HepG2 (cell line): ENCODE measurements around the gene INTS4. TPM values are rescaled to one million over a fixed set of nuclear protein-coding genes. Genes with fewer than 3 reads are reported as not detected.

Experiments used
- ATAC-seq: fragments of 200-7000 bp; cut with Tn5 transposase; 3 replicates; pipeline ENCODE4 v1.9.1; 2020; ENCODE audit warnings: mild to moderate bottlenecking, moderate library complexity
- BruUV-seq: library from RNA; stranded (reverse); fragments of 400-500 nt; replicated peaks from 2 replicates; lab custom pipeline; 2021; lab: Mats Ljungman, UMichigan
- CTCF ChIA-PET: fragments of 300-600 bp; formaldehyde crosslinking; extraction: SDS; loops from one replicate; lab custom pipeline; 2021; ENCODE audit warnings: low total read pairs, inconsistent platforms, low intra/inter-chr PET ratio; lab: Yijun Ruan, JAX
- POLR2A ChIA-PET: fragments of 350-600 bp; sonication (Branson Sonifier 250); formaldehyde crosslinking; loops from one replicate; lab custom pipeline; 2020; ENCODE audit warnings: antibody characterized with exemption, inconsistent platforms; lab: Yijun Ruan, JAX
- DNase-seq: peaks from one replicate; pipeline ENCODE4 v3.0.0-alpha.2; 2015; ENCODE audit warnings: low spot score
- FAIRE-seq: peaks from 3 replicates; lab custom pipeline; 2011; peaks lifted over from hg19 to GRCh38; lab: Jason Lieb, UNC
- H2AFZ ChIP-seq: one replicate; pipeline ENCODE4 v1.6.1; 2011; ENCODE audit warnings: low read length, inconsistent platforms
- H3K27ac ChIP-seq: fragments of 300-600 bp; 3 replicates; pipeline ENCODE4 v1.8.0; 2011; ENCODE audit warnings: mixed run types, mild to moderate bottlenecking, mixed read lengths, low read length, inconsistent platforms; ENCODE audit not compliant: insufficient read depth; ENCODE audit errors: extremely low read length
- H3K27me3 ChIP-seq, 2 experiments: fragments of 200-600 bp in 1 of 2; 2 replicates in 1 of 2; 3 replicates in 1 of 2; pipeline versions ENCODE4 v1.6.0 to v1.8.0; 2011; ENCODE audit warnings: low read length in 2 of 2, mild to moderate bottlenecking in 2 of 2, moderate library complexity in 2 of 2, inconsistent platforms in 1 of 2; ENCODE audit not compliant: insufficient read depth in 2 of 2, control insufficient read depth in 1 of 2
- H3K36me3 ChIP-seq, 2 experiments: fragments of 200-600 bp in 1 of 2; replicated peaks in 1 of 2; 2 replicates in 1 of 2; 3 replicates in 1 of 2; pipeline versions ENCODE4 v1.5.1 to v1.8.0; 2011; ENCODE audit warnings: low read length in 2 of 2, inconsistent platforms in 1 of 2; ENCODE audit not compliant: insufficient read depth in 2 of 2, control insufficient read depth in 1 of 2
- H3K4me1 ChIP-seq: 2 replicates; pipeline ENCODE4 v1.5.1; 2012; ENCODE audit warnings: low read length, inconsistent platforms; ENCODE audit not compliant: insufficient read depth
- H3K4me2 ChIP-seq: 2 replicates; pipeline ENCODE4 v1.6.0; 2011; ENCODE audit warnings: low read depth, low read length, inconsistent platforms
- H3K4me3 ChIP-seq, 3 experiments: fragments of 200-600 bp in 1 of 3; sonication (generic), shearing (Covaris generic) in 1 of 3; replicated peaks in 1 of 3; 2 replicates each; pipeline ENCODE4 v1.5.1; 2011 to 2016; ENCODE audit warnings: low read length in 3 of 3, inconsistent platforms in 2 of 3, low read depth in 2 of 3, mild to moderate bottlenecking in 2 of 3, control low read depth in 1 of 3, mixed read lengths in 1 of 3; ENCODE audit not compliant: insufficient read depth in 1 of 3
- H3K79me2 ChIP-seq: one replicate; pipeline ENCODE4 v1.6.1; 2011; ENCODE audit warnings: low read length, inconsistent platforms; ENCODE audit not compliant: insufficient read depth
- H3K9ac ChIP-seq: 2 replicates; pipeline ENCODE4 v1.6.0; 2011; ENCODE audit warnings: mild to moderate bottlenecking, low read depth, low read length, inconsistent platforms; ENCODE audit not compliant: insufficient read depth
- H3K9me3 ChIP-seq: 2 replicates; pipeline ENCODE4 v1.5.1; 2012; ENCODE audit warnings: mild to moderate bottlenecking, low read length
- H4K20me1 ChIP-seq: 2 replicates; pipeline ENCODE4 v1.6.0; 2011; ENCODE audit warnings: inconsistent platforms, mild to moderate bottlenecking, low read length, moderate library complexity; ENCODE audit not compliant: insufficient read depth
- FOXM1 ChIP-seq: sonication (generic); formaldehyde crosslinking; IDR thresholded peaks from 2 replicates; pipeline ENCODE4 v1.5.0; 2020; ENCODE audit warnings: missing genetic modification reagents
- GRHL1 ChIP-seq: sonication (generic); formaldehyde crosslinking; conservative IDR thresholded peaks from 2 replicates; pipeline ENCODE4 v1.8.0; 2022; ENCODE audit warnings: missing genetic modification reagents
- KAT8 ChIP-seq: IDR thresholded peaks from 2 replicates; pipeline ENCODE4 v1.6.1; 2016; ENCODE audit warnings: missing genetic modification reagents, missing compliant biosample characterization
- KDM4B ChIP-seq: sonication (generic); formaldehyde crosslinking; IDR thresholded peaks from 2 replicates; pipeline ENCODE4 v1.4.0; 2020; ENCODE audit warnings: missing genetic modification reagents
- LBX2 ChIP-seq: sonication (generic); formaldehyde crosslinking; IDR thresholded peaks from 2 replicates; pipeline ENCODE4 v1.5.0; 2020; ENCODE audit warnings: missing genetic modification reagents, mild to moderate bottlenecking, borderline replicate concordance
- MZF1 ChIP-seq: sonication (generic); formaldehyde crosslinking; IDR thresholded peaks from 2 replicates; pipeline ENCODE4 v1.8.1; 2023; ENCODE audit warnings: mild to moderate bottlenecking, missing genetic modification reagents, borderline replicate concordance
- THAP7 ChIP-seq: sonication (generic); formaldehyde crosslinking; IDR thresholded peaks from 2 replicates; pipeline ENCODE4 v1.8.1; 2023; ENCODE audit warnings: mild to moderate bottlenecking, missing genetic modification reagents
- ZFAT ChIP-seq: sonication (generic); formaldehyde crosslinking; conservative IDR thresholded peaks from 2 replicates; pipeline ENCODE4 v1.8.1; 2023; ENCODE audit warnings: missing genetic modification reagents, inconsistent platforms
- WGBS: methylation state at CpG from one replicate; pipeline ENCODE4 v1.1.6; 2017; ENCODE audit warnings: low lambda C conversion rate; 5-methylcytosine and 5-hydroxymethylcytosine counted together
- in situ Hi-C: cut with HindIII; loops from 2 replicates; pipeline ENCODE4 v1.10.0; 2017; ENCODE audit warnings: low pct_unique_long_range_greater_than_20kb; ENCODE audit not compliant: extremely low pct_ligation_motif_present
- intact Hi-C: fragments of 100-400 bp; cut with micrococcal nuclease; formaldehyde crosslinking; loops from one replicate; pipeline ENCODE4 v1.10.0; 2022; ENCODE audit not compliant: unreplicated experiment
- polyA plus RNA-seq, 8 experiments: library from polyadenylated mRNA; depleted of rRNA in 3 of 8; stranded (reverse) in 7 of 8; unstranded in 1 of 8; fragments of >200 nt; fragmentation: Illumina TruSeq in 4 of 8; extraction: Trizol in 4 of 8; gene quantifications; 2 replicates each; pipeline versions ENCODE4 v1.2.1 to v1.2.3, GENCODE V29; 2011 to 2016; ENCODE audit warnings: low read depth in 4 of 8, missing spikeins in 1 of 8, mixed read lengths in 1 of 8; ENCODE audit not compliant: insufficient read depth in 1 of 8
- total RNA-seq, 5 experiments: library from RNA; depleted of rRNA; stranded (reverse); fragments of >200 nt; fragmentation: Illumina TruSeq; extraction: Trizol; gene quantifications; 2 replicates each; pipeline ENCODE4 v1.2.3, GENCODE V29; 2016; ENCODE audit warnings: low read depth in 1 of 5

The INTS4 gene
- total and polyA plus RNA-seq, 2 of the 13 experiments (the other 11 are each of a cell fraction or from before 2014, with no cell fraction given): 37.3 to 44.8 TPM

- no peak for TF ChIP-seq LBX2
- TF ChIP-seq, all 625 proteins: peak for 0
Observed at GRCh38 chr11:77842441-77843121, 151.9 kb downstream of the INTS4 start (continued).

GRCh38 chr11:77833302-77833701, 161.2 kb downstream of the INTS4 start:
- Histone ChIP-seq H3K4me1 (no peaks in the 10 kb centered on the region), H3K79me2 (no peaks in the 10 kb centered on the region), H2AFZ (no peak overlapping the region), H3K36me3 (no peaks in the 10 kb centered on the region; a peak in 1 of 5 replicates), H3K27ac (no peak overlapping the region), H3K9me3 (no peaks in the 10 kb centered on the region), H4K20me1 (no peaks in the 10 kb centered on the region), H3K27me3 (no peaks in the 10 kb centered on the region), H3K4me3 (no peak overlapping the region), H3K9ac (no peak overlapping the region), H3K4me2 (no peak overlapping the region)
- 96% methylated on average over 4 of the region's 4 CpGs for WGBS
- no TSS peak for BruUV-seq
- TF ChIP-seq THAP7 (CRISPR knock-in tag): no peak
- no peak for TF ChIP-seq FOXM1
- no peak for TF ChIP-seq KDM4B (CRISPR knock-in tag)
- TF ChIP-seq ZFAT: no peak
- no peak for TF ChIP-seq KAT8 (CRISPR knock-in tag)
- no peak for TF ChIP-seq MZF1 (CRISPR knock-in tag)
- no peak for TF ChIP-seq GRHL1
- no peak for ATAC-seq
- ChIA-PET POLR2A (no interaction called here), CTCF (no interaction called here)
- FAIRE-seq: no peak
- in situ Hi-C loops (no loop called here), intact Hi-C loops (no loop called here)
- DNase-seq: no peak
